ENCODE results near the gene GALNT14.

GALNT14 gene

GRCh38 chr2:31047599-31047998 lies 90.6 kb downstream of the GALNT14 start:
- H3F3A ChIP-seq (ENCODE audit: insufficient read depth, low read length) = no peaks in the 10 kb centered on the region
- H3K9me3 ChIP-seq (replicated peaks; ENCODE audit: insufficient read depth, low read length) = no peaks in the 10 kb centered on the region
- H3K79me2 ChIP-seq (ENCODE audit: low read length) = no peaks in the 10 kb centered on the region
- no peak overlapping the region for H3K4me2 ChIP-seq (ENCODE audit: low read depth, low read length)
- H2AFZ ChIP-seq (ENCODE audit: low read length) = no peak overlapping the region
- no peak overlapping the region for H3K4me3 ChIP-seq (ENCODE audit: low read length)
- no peaks in the 10 kb centered on the region for H4K20me1 ChIP-seq (ENCODE audit: insufficient read depth, low read length)
- H3K4me1 ChIP-seq (ENCODE audit: low read length) = no peaks in the 10 kb centered on the region
- TF ChIP-seq CTCF (IDR thresholded peaks at IDR 0.05; ENCODE audit: low read length) (no peak), EZH2 (optimal IDR thresholded peaks at IDR 0.05; ENCODE audit: low read depth, low read length) (no peak), EZH2phosphoT487 (IDR thresholded peaks at IDR 0.05; ENCODE audit: low read length) (no peak)
- no peaks in the 10 kb centered on the region for H3K27me3 ChIP-seq (replicated peaks; ENCODE audit: insufficient read depth, low read length)
- DNase-seq = no peak
- no peaks in the 10 kb centered on the region for H3K9me2 ChIP-seq (replicated peaks; ENCODE audit: insufficient read depth, low read length)
- no peak overlapping the region for H3K9ac ChIP-seq (ENCODE audit: low read length)
- H3K36me3 ChIP-seq (replicated peaks; ENCODE audit: insufficient read depth, low read length) = no peaks in the 10 kb centered on the region
- no peak overlapping the region for H3K27ac ChIP-seq (ENCODE audit: low read length)

DNA sequence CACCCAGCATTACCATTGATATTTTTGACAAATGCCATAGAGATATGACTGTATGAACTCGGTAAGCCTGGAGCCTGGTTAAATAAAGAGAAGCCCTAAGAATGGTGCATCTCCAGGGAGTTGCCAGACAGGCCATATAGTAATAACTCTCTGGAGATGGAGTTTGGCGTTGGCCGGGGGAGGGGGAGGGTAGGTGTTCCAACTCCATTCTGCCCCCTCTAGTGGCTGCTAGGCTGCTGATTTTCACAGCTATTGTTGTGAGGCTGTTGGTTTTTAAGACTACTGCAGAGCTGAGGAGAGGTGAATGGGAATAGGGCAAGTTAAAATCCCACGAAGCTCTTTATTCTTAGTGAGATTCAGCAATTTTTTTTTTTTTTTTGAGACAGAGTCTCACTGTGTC lies 99.9 kb downstream of the GALNT14 start:
- TF ChIP-seq EZH2phosphoT487 (IDR thresholded peaks at IDR 0.05; ENCODE audit: low read length) = no peak
- no peak for TF ChIP-seq CTCF (IDR thresholded peaks at IDR 0.05; ENCODE audit: low read length)
- no peak for TF ChIP-seq EZH2 (optimal IDR thresholded peaks at IDR 0.05; ENCODE audit: low read depth, low read length)
- no peak overlapping the region for H3K9ac ChIP-seq (ENCODE audit: low read length)
- no peaks in the 10 kb centered on the region for H3K9me2 ChIP-seq (replicated peaks; ENCODE audit: insufficient read depth, low read length)
- no peaks in the 10 kb centered on the region for H3K4me1 ChIP-seq (ENCODE audit: low read length)
- DNase-seq = no peak
- H3K9me3 ChIP-seq (replicated peaks; ENCODE audit: insufficient read depth, low read length) = no peaks in the 10 kb centered on the region
- H3K36me3 ChIP-seq (replicated peaks; ENCODE audit: insufficient read depth, low read length) = no peaks in the 10 kb centered on the region
- H4K20me1 ChIP-seq (ENCODE audit: insufficient read depth, low read length) = no peaks in the 10 kb centered on the region
- no peak overlapping the region for H3K4me3 ChIP-seq (ENCODE audit: low read length)
- H3K27me3 ChIP-seq (replicated peaks; ENCODE audit: insufficient read depth, low read length) = no peaks in the 10 kb centered on the region
- no peak overlapping the region for H3K4me2 ChIP-seq (ENCODE audit: low read depth, low read length)
- H3K27ac ChIP-seq (ENCODE audit: low read length) = no peak overlapping the region
- H2AFZ ChIP-seq (ENCODE audit: low read length) = no peak overlapping the region
- H3F3A ChIP-seq (ENCODE audit: insufficient read depth, low read length) = no peaks in the 10 kb centered on the region
- H3K79me2 ChIP-seq (ENCODE audit: low read length) = no peaks in the 10 kb centered on the region

GRCh38 chr2:31037058-31037457 lies 101.2 kb downstream of the GALNT14 start:
- Histone ChIP-seq H3K9me3 (replicated peaks; ENCODE audit: insufficient read depth, low read length) (no peaks in the 10 kb centered on the region), H3K4me3 (ENCODE audit: low read length) (no peak overlapping the region), H3K9me2 (replicated peaks; ENCODE audit: insufficient read depth, low read length) (no peaks in the 10 kb centered on the region), H3K36me3 (replicated peaks; ENCODE audit: insufficient read depth, low read length) (no peaks in the 10 kb centered on the region), H3K79me2 (ENCODE audit: low read length) (no peaks in the 10 kb centered on the region), H3F3A (ENCODE audit: insufficient read depth, low read length) (no peaks in the 10 kb centered on the region), H3K4me1 (ENCODE audit: low read length) (no peaks in the 10 kb centered on the region), H3K27me3 (replicated peaks; ENCODE audit: insufficient read depth, low read length) (no peaks in the 10 kb centered on the region), H3K4me2 (ENCODE audit: low read depth, low read length) (no peak overlapping the region), H4K20me1 (ENCODE audit: insufficient read depth, low read length) (no peaks in the 10 kb centered on the region), H3K9ac (ENCODE audit: low read length) (no peak overlapping the region), H2AFZ (ENCODE audit: low read length) (no peak overlapping the region), H3K27ac (ENCODE audit: low read length) (no peak overlapping the region)
- TF ChIP-seq CTCF (IDR thresholded peaks at IDR 0.05; ENCODE audit: low read length) = no peak
- no peak for TF ChIP-seq EZH2phosphoT487 (IDR thresholded peaks at IDR 0.05; ENCODE audit: low read length)
- TF ChIP-seq EZH2 (optimal IDR thresholded peaks at IDR 0.05; ENCODE audit: low read depth, low read length) = no peak
- no peak for DNase-seq
